Measurements from ENCODE around the gene ITPRID2.

The ITPRID2 gene

GRCh38 chr2:181879295-181879694 is 12.2 kb upstream of the ITPRID2 start:
- H3K4me3 ChIP-seq (ENCODE audit: low read depth, low read length) = no peak overlapping the region
- TF ChIP-seq CTCF (IDR thresholded peaks at IDR 0.05; ENCODE audit: low read depth, low read length, missing control alignments) = no peak
- no peak for DNase-seq (ENCODE audit: low read depth)

GRCh38 chr2:181882246-181883020 is 9.1 kb upstream of the ITPRID2 start:
- no peak overlapping the region for H3K4me3 ChIP-seq (ENCODE audit: low read depth, low read length)
- no peak for TF ChIP-seq CTCF (IDR thresholded peaks at IDR 0.05; ENCODE audit: low read depth, low read length, missing control alignments)
- DNase-seq (ENCODE audit: low read depth) = no peak

- DNase-seq (ENCODE audit: low read depth) = no peak
- no peak overlapping the region for H3K4me3 ChIP-seq (ENCODE audit: low read depth, low read length)
- TF ChIP-seq CTCF (IDR thresholded peaks at IDR 0.05; ENCODE audit: low read depth, low read length, missing control alignments) = no peak
Observed at GRCh38 chr2:181884601-181885000, 6.9 kb upstream of the ITPRID2 start.

GRCh38 chr2:181885096-181885495 is 6.4 kb upstream of the ITPRID2 start:
- TF ChIP-seq CTCF (IDR thresholded peaks at IDR 0.05; ENCODE audit: low read depth, low read length, missing control alignments) = no peak
- no peak overlapping the region for H3K4me3 ChIP-seq (ENCODE audit: low read depth, low read length)
- DNase-seq (ENCODE audit: low read depth) = no peak

GRCh38 chr2:181886192-181886591 is 5.3 kb upstream of the ITPRID2 start:
- no peak for TF ChIP-seq CTCF (IDR thresholded peaks at IDR 0.05; ENCODE audit: low read depth, low read length, missing control alignments)
- no peak for DNase-seq (ENCODE audit: low read depth)
- H3K4me3 ChIP-seq (ENCODE audit: low read depth, low read length) = no peak overlapping the region

GRCh38 chr2:181887045-181887444 is 4.5 kb upstream of the ITPRID2 start:
- no peak for TF ChIP-seq CTCF (IDR thresholded peaks at IDR 0.05; ENCODE audit: low read depth, low read length, missing control alignments)
- H3K4me3 ChIP-seq (ENCODE audit: low read depth, low read length) = no peak overlapping the region
- DNase-seq (ENCODE audit: low read depth) = no peak

GRCh38 chr2:181889776-181890175 is 1.8 kb upstream of the ITPRID2 start:
- no peak for TF ChIP-seq CTCF (IDR thresholded peaks at IDR 0.05; ENCODE audit: low read depth, low read length, missing control alignments)
- no peak for DNase-seq (ENCODE audit: low read depth)
- H3K4me3 ChIP-seq (ENCODE audit: low read depth, low read length) = no peak overlapping the region

All from GM12864 (cell line).